Activated CD8-positive, alpha-beta memory T cell treated with anti-CD3 and anti-CD28 coated beads for 48 hours (primary cell): ENCODE data around the gene CIITA.

Experiments
- DNase-seq, 3 experiments: peaks; one replicate each; pipeline ENCODE4 v3.0.0-alpha.2; 2020; ENCODE audit warnings: low read depth in 2 of 3, low spot score in 2 of 3

Gene CIITA

GRCh38 chr16:10849736-10850477 is 27.1 kb upstream of the CIITA start:
- DNase-seq = no peak

GRCh38 chr16:10850478-10850850 is 26.5 kb upstream of the CIITA start:
- no peak for DNase-seq

DNA sequence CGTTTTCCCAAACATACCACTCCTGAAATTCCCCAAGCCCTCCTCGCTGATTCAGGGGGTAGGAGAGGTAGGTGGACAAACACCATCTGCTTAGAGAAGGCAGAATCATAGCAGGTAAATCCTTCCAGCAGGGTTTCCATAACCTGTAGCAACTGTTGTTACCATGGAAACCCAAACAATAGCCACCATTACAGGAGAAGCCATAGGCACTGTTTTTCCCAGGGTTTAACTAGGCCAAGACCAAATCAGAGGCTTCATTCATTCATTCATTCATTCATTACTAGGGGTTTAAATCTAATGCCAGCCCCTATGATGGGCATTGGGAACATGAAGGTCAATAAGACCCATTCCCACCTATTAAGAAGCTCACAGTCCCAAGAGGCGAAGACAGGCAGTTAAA is 25.5 kb upstream of the CIITA start:
- DNase-seq = no peak

DNA sequence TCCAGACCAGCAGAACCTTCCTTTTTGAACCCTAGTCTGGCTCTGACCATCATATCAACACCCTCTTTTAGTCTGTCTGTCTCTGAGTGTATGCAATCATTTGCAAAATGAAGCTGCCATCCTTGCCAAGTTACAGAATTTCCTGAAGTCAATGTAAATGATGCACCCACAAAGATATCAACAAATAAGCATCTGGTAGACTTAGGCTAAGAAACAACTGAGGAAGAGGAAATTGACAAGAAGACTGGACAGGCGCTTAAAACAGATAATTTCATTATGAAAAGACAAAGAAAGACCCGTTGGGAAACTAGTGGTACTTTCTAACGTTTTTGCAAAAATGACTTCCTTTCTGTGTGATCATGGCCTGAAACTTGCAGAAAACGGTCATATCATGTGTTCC is 24.7 kb upstream of the CIITA start:
- DNase-seq = no peak

DNA sequence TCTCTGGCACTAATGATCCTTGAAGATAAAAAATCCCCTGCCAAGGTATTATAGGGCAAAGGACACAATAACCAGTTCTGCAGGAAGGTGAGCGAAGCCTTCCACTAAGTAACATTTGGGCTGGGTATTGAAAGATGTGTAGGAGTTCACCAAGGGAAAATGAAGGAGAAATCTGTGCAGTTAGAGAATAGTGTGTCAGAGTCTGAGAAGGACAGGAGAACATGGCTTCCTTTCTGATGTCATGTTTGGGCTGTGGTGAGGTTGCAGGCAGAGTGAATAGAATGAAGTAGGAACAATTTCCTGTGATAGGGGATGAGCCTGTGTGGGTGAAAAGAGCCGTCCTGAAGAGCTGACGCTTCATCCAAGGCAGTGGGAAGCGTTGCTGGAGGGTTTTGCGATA is 24.1 kb upstream of the CIITA start:
- no peak for DNase-seq

- no peak for DNase-seq
Measured at GRCh38 chr16:10856042-10856441, 21.0 kb upstream of the CIITA start.

GRCh38 chr16:10858203-10858602 is 18.8 kb upstream of the CIITA start:
- DNase-seq = no peak

- no peak for DNase-seq
Measured at GRCh38 chr16:10859020-10859419, 18.0 kb upstream of the CIITA start.

DNA sequence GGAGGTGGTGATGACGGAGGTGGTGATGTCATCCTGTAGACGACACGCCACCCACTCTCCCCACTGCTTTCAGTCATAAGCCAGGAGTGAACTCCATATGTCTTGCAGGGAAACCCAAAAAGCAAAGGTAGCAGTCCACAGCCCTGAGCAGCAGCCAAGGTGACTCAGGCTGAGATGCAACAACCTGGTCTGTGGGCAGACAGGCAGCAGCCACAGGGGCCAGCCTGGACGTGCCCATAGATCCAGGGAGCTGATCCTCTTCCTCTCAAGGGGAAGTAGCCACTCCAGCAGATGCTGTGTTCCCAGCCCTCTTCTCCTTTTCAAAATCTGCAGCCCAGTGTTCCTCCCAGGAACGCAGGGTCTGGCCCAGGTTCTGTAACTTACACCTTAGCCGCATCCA is 17.3 kb upstream of the CIITA start:
- no peak for DNase-seq

DNA sequence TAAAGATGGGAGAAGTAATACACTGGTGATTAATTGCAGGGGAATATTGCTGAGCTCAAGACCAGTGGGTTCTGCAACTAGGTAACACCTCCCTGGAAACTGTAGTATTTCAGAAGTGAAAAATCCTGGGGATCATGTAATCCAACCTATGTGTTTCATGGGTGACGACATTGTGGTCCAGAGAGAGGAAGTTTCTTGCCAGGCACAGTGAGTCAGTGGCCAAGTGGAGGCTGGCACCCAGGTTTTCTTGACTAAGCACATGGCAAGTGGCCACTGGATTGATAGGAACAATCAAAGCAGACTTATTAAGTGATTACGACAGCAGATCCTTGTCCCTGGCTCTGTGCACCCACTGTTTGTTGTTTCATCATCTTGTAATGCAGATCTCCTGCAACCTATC is 14.6 kb upstream of the CIITA start:
- DNase-seq = no peak

GRCh38 chr16:10865991-10866966 is 10.7 kb upstream of the CIITA start:
- DNase-seq = no peak

GRCh38 chr16:10867199-10867598 is 9.8 kb upstream of the CIITA start:
- DNase-seq = no peak

DNA sequence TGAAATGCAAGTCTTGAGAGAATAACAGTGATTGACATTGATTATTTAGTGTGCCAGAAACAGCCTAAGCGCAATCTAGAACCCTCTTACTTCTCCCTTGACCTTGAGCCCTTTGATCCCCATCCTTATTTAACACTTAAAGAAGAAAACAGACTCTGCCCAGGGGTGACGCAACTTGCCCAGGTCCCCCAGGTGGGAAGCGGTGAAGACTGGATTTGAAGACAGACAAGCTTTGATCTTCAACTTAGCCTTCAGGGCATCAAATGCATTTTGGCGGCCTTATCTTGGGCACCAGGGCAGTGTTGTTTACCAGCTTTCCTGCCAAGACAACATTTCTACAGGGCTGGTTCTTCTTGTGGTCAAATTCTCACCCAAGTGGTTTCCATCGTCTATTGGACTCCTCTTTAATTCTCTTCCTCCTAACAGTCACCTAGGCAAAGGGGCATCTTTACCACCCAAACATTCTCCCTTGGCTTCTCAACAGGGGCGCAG is 8.9 kb upstream of the CIITA start:
- no peak for DNase-seq

- no peak for DNase-seq
Measured at GRCh38 chr16:10868596-10869469, 8.2 kb upstream of the CIITA start.

DNA sequence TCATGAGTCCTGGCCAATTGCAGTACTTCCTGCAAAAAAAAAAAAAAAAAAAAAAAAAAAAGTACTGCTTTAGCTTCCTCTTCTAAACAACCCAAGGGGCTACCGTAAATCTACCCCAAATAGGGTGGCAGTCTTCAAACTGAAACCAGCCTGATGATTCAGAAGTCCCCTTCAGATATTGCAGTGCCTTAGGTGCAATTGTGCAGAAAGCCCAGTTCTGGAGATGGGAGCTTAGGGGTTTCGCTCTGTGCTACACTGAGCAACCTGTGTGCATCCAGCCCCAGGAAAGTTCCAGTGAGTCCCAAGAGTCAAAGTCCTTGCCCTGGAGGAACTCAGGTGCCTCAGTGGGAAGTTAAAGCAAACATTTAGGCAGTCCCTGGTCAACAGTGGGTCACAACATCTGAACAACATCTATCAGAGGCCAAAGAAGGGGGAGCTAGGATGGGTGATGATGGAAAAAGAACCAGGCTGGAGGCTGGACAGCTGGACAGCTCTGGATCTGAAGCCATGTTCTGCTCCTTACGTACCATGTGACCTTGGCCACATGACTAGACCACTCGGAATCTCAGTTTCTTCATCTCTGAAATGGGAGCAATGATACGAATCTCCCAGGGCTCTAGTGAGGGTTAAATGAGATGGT is 6.7 kb upstream of the CIITA start:
- no peak for DNase-seq

- DNase-seq = no peak
Measured at GRCh38 chr16:10870808-10871156, 6.2 kb upstream of the CIITA start.

DNA sequence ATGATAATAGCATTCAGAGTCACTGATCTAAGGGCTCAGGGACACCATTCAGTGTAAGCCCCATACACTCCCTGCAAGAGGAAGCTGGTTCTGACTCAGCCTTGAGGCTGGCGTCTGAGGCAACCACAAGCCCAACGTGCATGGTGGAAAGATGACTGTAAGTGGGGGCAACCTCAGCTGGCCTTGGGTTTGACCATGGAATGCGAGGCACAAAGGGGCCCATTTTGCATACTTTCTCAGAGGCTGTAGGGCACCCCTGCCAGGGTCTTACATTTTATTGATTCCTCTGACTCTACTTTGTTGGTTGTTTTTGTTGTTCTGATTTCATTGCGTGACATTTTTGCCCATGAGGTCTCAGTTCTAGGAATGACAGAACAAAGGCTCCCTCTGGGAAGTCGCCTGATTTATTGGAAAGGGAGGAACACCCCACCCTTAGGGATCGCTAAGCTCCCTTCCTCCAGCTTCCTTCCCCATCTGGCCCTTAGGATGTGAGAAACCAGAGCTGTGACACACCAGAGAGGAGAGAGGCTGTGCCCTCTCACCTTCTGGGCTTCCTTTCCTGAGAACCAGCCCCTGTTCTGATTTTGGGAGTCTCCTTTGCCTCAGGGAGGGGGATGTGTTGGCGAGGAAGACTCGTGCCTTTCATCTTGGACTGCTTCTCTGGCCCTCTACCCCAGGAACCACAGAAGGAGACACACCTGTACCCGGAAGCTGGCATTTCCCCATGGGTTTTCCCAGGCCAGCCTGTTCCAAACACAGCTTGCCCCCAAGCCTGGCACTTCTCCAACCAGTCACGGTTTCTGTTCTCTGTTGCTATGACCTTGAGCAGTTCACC is 5.6 kb upstream of the CIITA start:
- peak in 2 of 3 experiments; percentile 47 to 54 for DNase-seq

- no peak for DNase-seq
Measured at GRCh38 chr16:10876315-10876714, 687 bp upstream of the CIITA start.

GRCh38 chr16:10877472-10877946 is 507 bp downstream of the CIITA start:
- no peak for DNase-seq

DNA sequence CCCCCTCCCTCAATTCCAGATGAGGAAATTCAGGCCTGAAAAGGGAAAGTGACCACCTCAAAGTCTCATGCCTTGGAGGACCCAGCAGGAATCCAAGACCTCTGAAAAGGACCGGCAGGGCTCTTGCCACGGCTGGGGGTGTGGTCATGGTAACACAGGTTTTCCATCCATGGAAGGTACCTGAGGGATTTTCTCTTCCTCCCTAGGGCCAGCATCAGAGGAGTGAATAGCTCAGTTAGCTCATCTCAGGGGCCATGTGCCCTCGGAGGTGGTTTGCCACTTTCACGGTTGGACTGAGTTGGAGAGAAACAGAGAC is 1.3 kb downstream of the CIITA start:
- DNase-seq = no peak
